IPS-20b (cell line): ENCODE measurements around the gene PAX7.
"Not testable (repeated sequence)": the region's sequence is repeated elsewhere in the genome, so short reads cannot be mapped to it uniquely, and the experiment has no call there.

Experiments used
- H3K27ac ChIP-seq: one replicate; pipeline ENCODE4 v1.5.1; 2013; ENCODE audit warnings: low read length
- H3K27me3 ChIP-seq: 2 replicates; pipeline ENCODE4 v1.6.1; 2013; ENCODE audit warnings: mild to moderate bottlenecking, low read length, inconsistent platforms; ENCODE audit not compliant: insufficient read depth
- H3K36me3 ChIP-seq: 2 replicates; pipeline ENCODE4 v1.6.1; 2013; ENCODE audit warnings: low read depth, mild to moderate bottlenecking, inconsistent platforms, low read length, moderate library complexity; ENCODE audit not compliant: insufficient read depth
- H3K4me1 ChIP-seq: 2 replicates; pipeline ENCODE4 v1.6.1; 2013; ENCODE audit warnings: mild to moderate bottlenecking, control low read depth, inconsistent platforms, low read length, moderate library complexity; ENCODE audit not compliant: insufficient read depth
- H3K4me3 ChIP-seq: 2 replicates; pipeline ENCODE4 v1.5.1; 2013; ENCODE audit warnings: mild to moderate bottlenecking, low read length, inconsistent platforms
- H3K9ac ChIP-seq: 2 replicates; pipeline ENCODE4 v1.6.1; 2013; ENCODE audit warnings: low read depth, mild to moderate bottlenecking, inconsistent platforms, low read length, moderate library complexity
- H3K9me3 ChIP-seq: 2 replicates; pipeline ENCODE4 v1.6.1; 2013; ENCODE audit warnings: mild to moderate bottlenecking, low read depth, low read length, inconsistent platforms; ENCODE audit not compliant: insufficient read depth

Gene PAX7

GRCh38 chr1:18738126-18738525, 107.5 kb downstream of the PAX7 start:
- Histone ChIP-seq H3K4me3 (no peak overlapping the region), H3K9ac (no peak overlapping the region), H3K9me3 (no peaks in the 10 kb centered on the region), H3K27me3 (peaks cover 5% of the 10 kb centered on the region; the same call in 1 of the 2 replicates), H3K36me3 (no peaks in the 10 kb centered on the region), H3K27ac (no peak overlapping the region), H3K4me1 (no peaks in the 10 kb centered on the region)

GRCh38 chr1:18738617-18739016, 108.0 kb downstream of the PAX7 start:
- H3K4me1 ChIP-seq, result no peaks in the 10 kb centered on the region
- no peaks in the 10 kb centered on the region for H3K36me3 ChIP-seq
- H3K9ac ChIP-seq, result no peak overlapping the region
- H3K27me3 ChIP-seq, result peaks cover 5% of the 10 kb centered on the region; the same call in 1 of the 2 replicates
- H3K27ac ChIP-seq, result no peak overlapping the region
- no peak overlapping the region for H3K4me3 ChIP-seq
- H3K9me3 ChIP-seq, result no peaks in the 10 kb centered on the region

- no peaks in the 10 kb centered on the region for H3K36me3 ChIP-seq
- H3K9ac ChIP-seq, result no peak overlapping the region
- H3K9me3 ChIP-seq, result no peaks in the 10 kb centered on the region
- no peak overlapping the region for H3K4me3 ChIP-seq
- H3K27me3 ChIP-seq, result peaks cover 5% of the 10 kb centered on the region; the same call in 1 of the 2 replicates
- H3K27ac ChIP-seq, result no peak overlapping the region
- no peaks in the 10 kb centered on the region for H3K4me1 ChIP-seq
These were observed 108.8 kb downstream of the PAX7 start for GRCh38 chr1:18739408-18739807.

- Histone ChIP-seq H3K4me1 (no peaks in the 10 kb centered on the region), H3K27ac (no peak overlapping the region), H3K4me3 (no peak overlapping the region), H3K9ac (no peak overlapping the region), H3K27me3 (peaks cover 5% of the 10 kb centered on the region; the same call in 1 of the 2 replicates), H3K36me3 (no peaks in the 10 kb centered on the region), H3K9me3 (no peaks in the 10 kb centered on the region)
These were observed 109.3 kb downstream of the PAX7 start for GRCh38 chr1:18739897-18740296.

GRCh38 chr1:18740617-18741016, 110.0 kb downstream of the PAX7 start:
- Histone ChIP-seq H3K27me3 (peaks cover 5% of the 10 kb centered on the region; the same call in 1 of the 2 replicates), H3K27ac (no peak overlapping the region), H3K9me3 (no peaks in the 10 kb centered on the region)

GRCh38 chr1:18743233-18743632, 112.6 kb downstream of the PAX7 start:
- Histone ChIP-seq H3K27me3 (peaks cover 13% of the 10 kb centered on the region; the same call in 1 of the 2 replicates), H3K9ac (no peak overlapping the region), H3K4me3 (no peak overlapping the region), H3K4me1 (no peaks in the 10 kb centered on the region), H3K9me3 (no peaks in the 10 kb centered on the region), H3K36me3 (no peaks in the 10 kb centered on the region), H3K27ac (no peak overlapping the region)

More at GRCh38 chr1:18740617-18741016, 110.0 kb downstream of the PAX7 start:
- Histone ChIP-seq H3K4me3 (no peak overlapping the region), H3K36me3 (no peaks in the 10 kb centered on the region), H3K9ac (no peak overlapping the region), H3K4me1 (no peaks in the 10 kb centered on the region)

- H3K9me3 ChIP-seq, H3K36me3 ChIP-seq, H3K4me1 ChIP-seq, H3K9ac ChIP-seq, H3K27ac ChIP-seq, H3K4me3 ChIP-seq: not testable (repeated sequence)
- peaks cover 13% of the 10 kb centered on the region; the same call in 1 of the 2 replicates for H3K27me3 ChIP-seq
These were observed 113.7 kb downstream of the PAX7 start for GRCh38 chr1:18744381-18744780.

- Histone ChIP-seq H3K27me3 (peaks cover 11% of the 10 kb centered on the region), H3K4me3 (no peak overlapping the region)
These were observed 116.3 kb downstream of the PAX7 start for GRCh38 chr1:18746981-18747380.

GRCh38 chr1:18747671-18748070, 117.0 kb downstream of the PAX7 start:
- no peak overlapping the region for H3K27ac ChIP-seq

More at GRCh38 chr1:18746981-18747380, 116.3 kb downstream of the PAX7 start:
- Histone ChIP-seq H3K27ac (no peak overlapping the region), H3K9me3 (peaks cover 3% of the 10 kb centered on the region; the same call in 1 of the 2 replicates), H3K4me1 (no peaks in the 10 kb centered on the region), H3K9ac (no peak overlapping the region), H3K36me3 (no peaks in the 10 kb centered on the region)

GRCh38 chr1:18748435-18748834, 117.8 kb downstream of the PAX7 start:
- H3K4me3 ChIP-seq, result no peak overlapping the region
- H3K27me3 ChIP-seq, result peaks cover 19% of the 10 kb centered on the region
- no peak overlapping the region for H3K9ac ChIP-seq
- no peaks in the 10 kb centered on the region for H3K36me3 ChIP-seq
- H3K9me3 ChIP-seq, result peaks cover 3% of the 10 kb centered on the region; the same call in 1 of the 2 replicates
- no peaks in the 10 kb centered on the region for H3K4me1 ChIP-seq
- no peak overlapping the region for H3K27ac ChIP-seq

More at GRCh38 chr1:18747671-18748070, 117.0 kb downstream of the PAX7 start:
- Histone ChIP-seq H3K27me3 (peaks cover 16% of the 10 kb centered on the region), H3K9me3 (peaks cover 3% of the 10 kb centered on the region; the same call in 1 of the 2 replicates), H3K4me1 (no peaks in the 10 kb centered on the region), H3K36me3 (no peaks in the 10 kb centered on the region), H3K9ac (no peak overlapping the region), H3K4me3 (no peak overlapping the region)

- Histone ChIP-seq H3K9me3 (peaks cover 7% of the 10 kb centered on the region; the same call in 1 of the 2 replicates), H3K27ac (no peak overlapping the region), H3K9ac (no peak overlapping the region), H3K4me1 (no peaks in the 10 kb centered on the region), H3K4me3 (no peak overlapping the region), H3K36me3 (no peaks in the 10 kb centered on the region), H3K27me3 (peaks cover 19% of the 10 kb centered on the region)
These were observed 118.9 kb downstream of the PAX7 start for GRCh38 chr1:18749569-18749968.

GRCh38 chr1:18750600-18750999, 120.0 kb downstream of the PAX7 start:
- Histone ChIP-seq H3K9ac (no peak overlapping the region), H3K36me3 (no peaks in the 10 kb centered on the region), H3K27ac (no peak overlapping the region), H3K27me3 (peaks cover 19% of the 10 kb centered on the region), H3K4me1 (no peaks in the 10 kb centered on the region), H3K4me3 (no peak overlapping the region), H3K9me3 (peaks cover 8% of the 10 kb centered on the region; the same call in 1 of the 2 replicates)
